ENCODE data around the gene EN2.
"Not testable (repeated sequence)": the region's sequence is repeated elsewhere in the genome, so short reads cannot be mapped to it uniquely, and the experiment has no call there.

EN2 gene

DNA sequence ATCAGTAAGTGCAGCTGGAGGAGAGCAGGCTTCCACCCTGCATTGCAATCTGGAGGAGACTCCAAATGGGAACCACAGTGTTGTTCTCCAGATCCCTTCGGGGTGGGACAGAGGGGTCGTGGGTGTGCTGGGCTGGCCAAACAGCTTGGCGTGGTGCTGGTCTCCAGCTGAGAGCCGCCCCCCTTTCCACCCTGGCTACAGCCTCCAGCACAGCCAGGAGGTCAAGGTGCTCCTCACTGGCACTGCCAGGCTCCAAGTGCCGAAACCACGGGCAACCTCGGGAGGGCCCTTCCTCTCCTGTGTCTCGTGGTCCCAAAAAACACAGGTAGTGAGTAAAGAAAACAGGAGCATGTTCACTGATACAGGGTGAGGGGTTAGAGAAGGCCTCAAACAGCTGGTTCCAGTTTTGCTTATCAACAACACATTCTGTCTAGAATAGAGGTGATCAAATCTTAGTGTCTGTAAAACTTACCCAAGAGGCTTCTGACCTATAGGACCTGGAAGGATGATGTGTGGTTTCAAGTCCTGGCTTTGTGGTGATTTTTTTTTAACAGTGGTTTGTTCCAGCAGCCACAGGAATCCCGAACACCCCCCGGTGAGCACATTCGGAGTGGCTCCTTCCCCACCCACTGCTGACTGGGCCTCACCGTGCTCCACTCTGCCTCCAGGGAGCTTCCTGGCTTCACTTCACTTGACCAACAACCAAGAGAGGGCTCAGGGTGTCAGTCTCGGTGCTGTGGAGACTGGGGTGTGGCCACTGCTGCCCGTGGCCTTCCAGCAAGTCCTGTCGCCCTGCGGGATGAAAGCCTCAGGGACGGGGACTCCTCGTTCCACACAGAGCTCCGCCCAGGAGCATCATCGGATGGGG lies 31.2 kb upstream of the EN2 start:
- DNase-seq (ENCODE audit: low spot score): no peak

DNA sequence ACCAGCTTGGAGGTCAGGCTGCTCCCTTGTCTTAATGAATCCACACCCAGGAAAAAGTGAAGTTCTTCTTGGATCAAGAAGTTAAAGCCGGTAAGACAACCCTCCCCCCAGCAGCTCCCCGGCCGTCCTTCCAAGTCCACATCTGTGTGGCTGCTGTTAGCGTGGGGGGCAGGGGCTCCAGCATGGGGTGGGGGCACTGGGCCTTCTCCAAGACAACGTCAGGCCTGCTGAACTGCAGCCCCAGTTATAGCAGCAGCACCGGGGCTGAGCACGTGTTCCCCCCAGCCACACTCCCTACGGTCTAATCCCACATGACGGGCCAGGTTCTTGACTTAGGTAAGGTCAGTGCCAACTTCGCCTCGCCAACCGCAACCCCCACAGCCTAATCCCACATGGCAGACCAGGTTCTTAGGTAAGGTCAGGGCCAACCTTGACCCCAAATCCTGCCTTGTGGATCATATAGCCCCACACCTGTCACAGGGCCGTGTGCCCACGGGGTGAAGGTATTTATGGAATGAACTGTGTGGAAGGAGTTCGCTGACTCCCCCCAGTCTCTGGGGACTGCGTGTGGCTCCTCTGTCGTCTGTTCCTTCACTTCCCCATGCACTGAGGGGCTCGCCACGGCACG lies 30.4 kb upstream of the EN2 start:
- no peak for DNase-seq (ENCODE audit: low spot score)

DNA sequence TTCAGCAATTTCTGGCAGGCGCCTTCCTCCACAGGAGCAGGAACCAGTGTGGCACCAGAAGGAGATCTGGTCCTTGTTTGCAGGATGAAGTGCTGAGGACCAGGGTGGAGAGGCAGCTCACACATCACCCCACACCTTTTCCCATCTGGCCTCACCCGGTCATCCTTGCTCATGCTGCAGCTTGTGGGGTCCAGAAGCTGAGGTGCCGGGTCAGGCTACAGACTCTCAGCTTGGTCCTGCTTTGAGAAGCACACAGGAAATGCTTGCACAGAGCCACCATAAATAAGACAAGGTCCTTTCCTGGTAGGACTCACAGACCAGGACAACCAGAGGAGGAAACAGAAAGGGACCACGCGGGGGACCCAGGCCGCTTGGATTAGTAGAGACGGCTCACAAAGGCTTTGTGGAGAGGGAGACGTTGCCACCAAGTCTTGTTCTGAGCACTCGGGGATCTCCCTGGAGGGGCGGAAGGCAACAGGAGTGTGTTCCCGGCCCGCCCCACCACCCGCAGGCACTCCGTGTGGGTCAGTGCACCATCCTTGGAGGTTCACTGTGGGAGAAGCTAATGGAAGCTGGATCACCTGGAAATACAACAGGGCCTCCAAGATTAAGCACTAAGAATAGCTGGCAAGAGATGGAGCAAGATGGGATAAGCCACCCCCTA lies 29.6 kb upstream of the EN2 start:
- DNase-seq (ENCODE audit: low spot score): no peak

DNA sequence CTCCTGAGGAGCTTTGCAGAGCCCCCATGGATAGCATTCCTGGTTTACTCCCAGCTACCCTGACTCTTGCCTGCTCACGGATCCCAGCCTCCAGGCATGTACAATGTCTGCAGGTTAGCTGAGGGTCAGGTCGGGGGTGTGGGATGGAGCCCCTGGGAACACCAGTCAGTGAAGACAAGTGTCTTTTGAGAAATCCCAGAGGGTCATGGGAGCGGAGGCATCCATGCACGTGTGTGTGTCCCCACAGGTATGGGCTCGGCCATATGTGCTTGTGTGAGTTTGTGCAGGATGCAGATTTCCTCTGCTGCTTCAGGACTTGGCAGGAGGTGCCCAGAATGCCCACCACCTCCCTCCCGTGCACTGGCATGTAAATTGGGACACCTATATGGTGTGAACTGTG lies 28.3 kb upstream of the EN2 start:
- no peak for DNase-seq (ENCODE audit: low spot score)

DNA sequence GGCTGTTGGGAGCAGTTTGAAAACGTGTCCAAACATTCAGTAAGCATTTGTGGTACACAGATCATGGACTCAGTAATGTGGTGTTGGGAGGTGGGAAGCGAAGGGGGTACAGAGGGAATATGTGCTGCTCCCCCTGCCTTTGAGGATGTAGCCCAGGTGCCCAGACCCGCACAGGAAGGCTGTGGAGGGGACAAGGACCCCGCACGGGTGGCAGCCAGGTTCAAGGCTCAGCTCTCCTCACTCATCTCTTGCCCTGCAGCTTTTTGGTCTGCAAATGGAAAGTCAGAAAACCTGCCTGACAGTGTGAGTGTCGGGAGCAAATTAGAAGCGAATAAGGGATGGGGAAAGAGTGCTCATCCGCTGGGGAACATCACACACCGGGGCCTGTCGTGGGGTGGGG lies 27.3 kb upstream of the EN2 start:
- no peak for DNase-seq (ENCODE audit: low spot score)

DNA sequence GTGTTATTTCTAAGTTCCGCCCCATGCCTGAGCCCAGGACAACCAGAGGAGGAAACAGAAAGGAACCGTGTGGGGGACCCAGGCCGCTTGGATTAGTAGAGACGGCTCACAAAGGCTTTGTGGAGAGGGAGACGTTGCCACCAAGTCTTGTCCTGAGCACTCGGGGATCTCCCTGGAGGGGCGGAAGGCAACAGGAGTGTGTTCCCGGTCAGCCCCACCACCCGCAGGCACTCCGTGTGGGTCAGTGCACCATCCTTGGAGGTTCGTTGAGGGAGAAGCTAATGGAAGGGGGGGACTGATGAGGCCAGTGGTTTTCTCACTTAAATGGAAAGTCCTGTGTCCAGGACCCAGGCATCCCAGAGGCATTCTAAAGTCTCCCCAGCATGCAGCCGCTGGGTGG lies 26.7 kb upstream of the EN2 start:
- no peak for DNase-seq (ENCODE audit: low spot score)

DNA sequence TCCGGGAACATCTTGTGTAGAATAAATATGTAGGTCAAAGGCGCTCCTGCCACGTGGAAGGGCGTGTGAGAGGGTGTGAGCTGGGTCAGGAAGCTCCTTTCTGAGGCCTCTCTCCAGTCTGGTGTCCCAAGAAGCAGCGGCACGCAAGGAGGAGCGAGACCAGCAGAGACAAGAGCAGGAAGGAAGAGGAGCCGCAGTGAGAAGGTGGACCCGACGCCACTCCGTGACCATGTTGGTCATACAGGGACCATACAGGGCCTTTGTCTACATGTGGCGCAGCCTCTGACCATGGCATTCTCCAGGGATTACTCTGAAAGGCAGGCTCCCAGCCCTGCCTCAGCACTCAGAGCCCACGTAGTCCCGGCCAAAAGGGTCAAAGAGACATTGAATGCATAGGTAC lies 26.2 kb upstream of the EN2 start:
- DNase-seq (ENCODE audit: low spot score): no peak

DNA sequence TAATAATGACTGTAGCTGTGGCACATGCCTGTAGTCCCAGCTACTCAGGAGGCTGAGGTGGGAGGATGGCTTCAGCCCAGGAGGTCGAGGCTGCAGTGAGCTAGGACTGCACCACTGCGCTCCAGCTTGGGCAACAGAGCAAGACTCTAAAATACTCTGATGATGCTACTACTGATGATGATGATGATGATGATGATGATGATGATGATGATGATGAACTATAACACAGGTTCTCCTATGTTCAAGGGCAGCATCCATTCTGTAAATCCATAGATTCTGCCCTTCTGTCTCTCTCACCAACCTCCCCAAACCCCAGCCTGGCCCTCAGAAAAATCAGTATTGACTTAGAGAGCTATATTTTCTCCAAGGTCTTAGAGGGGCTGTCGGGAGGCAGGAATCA lies 22.8 kb upstream of the EN2 start:
- no peak for DNase-seq (ENCODE audit: low spot score)

DNA sequence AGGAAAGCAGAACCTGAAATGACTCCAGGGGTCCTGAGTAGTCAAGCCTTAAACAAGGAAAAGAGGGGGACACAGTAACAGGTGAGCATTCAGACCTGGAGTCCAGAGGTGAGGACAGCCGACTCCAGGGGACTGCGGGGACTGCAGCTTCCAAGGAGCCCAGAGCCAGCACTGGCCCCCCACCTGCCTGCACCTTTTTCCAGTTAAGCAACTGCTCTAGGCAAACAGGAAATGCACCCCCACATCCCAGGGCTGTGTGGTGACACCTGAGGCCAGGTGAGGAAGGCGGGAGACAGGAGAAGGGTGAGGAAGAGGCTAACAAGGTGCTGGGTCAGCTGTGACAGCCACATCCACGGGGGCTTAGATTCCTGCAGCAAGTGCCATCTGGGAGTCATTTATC lies 20.1 kb upstream of the EN2 start:
- no peak for DNase-seq (ENCODE audit: low spot score)

DNA sequence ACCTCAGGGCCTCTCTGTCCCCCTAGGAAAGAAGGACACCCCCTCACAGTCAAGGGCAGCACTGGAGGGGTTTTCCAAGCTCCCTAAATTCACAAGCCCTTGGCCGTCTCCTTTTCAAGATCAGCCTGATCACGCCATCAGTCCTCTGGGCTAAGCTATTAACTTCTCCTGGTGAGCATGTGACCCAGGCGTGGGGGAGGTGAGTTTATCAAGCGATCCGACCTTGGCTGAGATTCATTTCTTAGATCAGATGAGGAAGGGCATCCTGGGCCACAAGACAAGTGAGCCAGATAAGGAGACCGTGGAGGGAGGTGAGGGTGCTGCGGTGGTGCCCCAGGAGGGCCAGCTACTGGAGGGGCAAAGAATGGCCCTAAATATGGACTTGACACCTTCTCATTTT lies 19.2 kb upstream of the EN2 start:
- no peak for DNase-seq (ENCODE audit: low spot score)

DNA sequence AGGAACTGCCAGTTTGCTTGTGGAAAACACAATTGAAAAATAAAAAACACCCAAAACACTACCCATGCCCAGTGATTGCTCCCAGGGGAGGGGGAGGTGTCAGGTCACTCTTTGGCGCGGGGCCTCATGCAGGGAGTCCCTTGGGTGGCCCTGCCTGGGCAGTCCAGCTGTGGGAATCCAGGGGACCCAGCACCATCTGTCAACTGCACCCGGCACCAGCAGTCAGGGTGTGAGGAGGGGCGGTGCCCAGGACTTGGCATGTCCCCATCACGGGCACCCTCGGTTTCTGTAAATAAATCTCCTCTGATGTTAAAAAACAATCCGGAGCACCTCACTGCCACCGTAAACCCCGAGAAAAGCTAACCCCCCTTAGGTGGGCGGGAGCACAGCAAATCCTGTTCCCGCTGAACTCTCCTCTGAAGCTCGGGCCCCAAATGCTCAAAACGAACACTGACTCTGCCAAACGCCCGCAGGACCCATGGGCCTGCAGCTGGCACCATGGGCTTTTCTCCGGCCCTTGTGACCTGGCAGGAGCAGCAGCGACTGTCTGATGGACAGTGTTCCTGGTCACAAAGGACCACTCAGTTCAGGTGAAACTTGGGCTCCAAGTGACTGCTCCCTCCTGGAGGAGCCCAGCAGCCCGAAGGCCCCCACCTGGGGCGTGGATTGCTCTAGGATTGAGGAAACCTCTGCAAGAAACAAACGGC lies 18.5 kb upstream of the EN2 start:
- no peak for DNase-seq (ENCODE audit: low spot score)

DNA sequence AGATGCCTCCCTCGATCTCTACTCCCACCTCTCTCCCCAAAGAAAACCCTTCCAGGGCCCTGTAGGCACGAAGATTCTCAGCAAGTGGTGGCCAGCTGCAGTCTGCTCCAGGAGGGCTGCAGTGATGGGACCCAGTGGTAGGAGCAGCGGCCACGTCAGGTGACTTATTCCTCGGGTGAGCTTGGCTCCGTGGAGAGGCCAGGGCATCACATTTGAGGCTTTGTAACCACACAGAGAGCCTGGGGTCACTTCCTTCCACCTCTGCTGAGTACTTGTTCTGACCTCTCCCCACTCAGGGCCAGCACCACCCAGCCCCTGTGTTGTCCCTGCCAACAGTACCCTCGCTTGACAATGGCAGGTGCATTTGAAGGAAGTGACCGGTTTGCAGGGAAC lies 17.9 kb upstream of the EN2 start:
- DNase-seq (ENCODE audit: low spot score): no peak

DNA sequence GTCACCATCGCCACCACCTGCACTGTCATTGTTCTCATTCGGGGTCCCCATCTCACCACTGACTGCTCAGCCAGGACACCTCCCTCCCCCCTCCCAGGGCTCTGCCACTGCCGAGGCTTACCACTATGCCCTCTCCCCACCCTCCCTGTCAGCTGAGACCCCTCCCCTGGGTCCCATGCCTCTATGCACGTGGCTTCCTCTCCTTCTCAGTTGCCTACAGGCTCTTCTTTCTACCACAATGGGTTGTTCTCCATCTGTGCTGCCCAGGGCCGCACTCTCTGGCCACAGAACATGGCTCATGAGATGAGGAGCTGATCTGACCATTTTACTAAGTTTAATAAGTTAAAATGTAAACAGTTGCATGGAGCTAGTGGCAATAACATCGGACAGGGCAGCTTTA lies 16.1 kb upstream of the EN2 start:
- DNase-seq (ENCODE audit: low spot score): no peak

DNA sequence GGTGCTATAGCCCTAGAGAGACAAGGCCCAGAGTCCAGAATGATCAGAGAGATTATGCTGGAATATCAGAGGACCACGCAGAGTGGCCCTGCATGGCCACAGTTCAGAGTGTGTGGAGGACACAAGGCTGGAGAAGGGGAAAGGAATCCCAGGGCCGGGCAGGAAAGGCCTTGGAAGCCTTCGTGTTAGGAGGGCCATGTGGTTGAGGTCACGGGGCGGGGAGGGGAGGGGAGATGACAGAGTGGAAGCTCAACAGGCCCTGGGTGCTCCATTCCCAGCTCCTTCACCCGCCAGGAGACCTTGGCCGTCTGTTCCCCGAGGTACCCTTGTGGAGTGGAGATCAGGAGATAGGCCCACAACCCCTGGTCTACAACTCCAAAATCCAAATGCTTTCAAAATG lies 13.2 kb upstream of the EN2 start:
- no peak for DNase-seq (ENCODE audit: low spot score)

DNA sequence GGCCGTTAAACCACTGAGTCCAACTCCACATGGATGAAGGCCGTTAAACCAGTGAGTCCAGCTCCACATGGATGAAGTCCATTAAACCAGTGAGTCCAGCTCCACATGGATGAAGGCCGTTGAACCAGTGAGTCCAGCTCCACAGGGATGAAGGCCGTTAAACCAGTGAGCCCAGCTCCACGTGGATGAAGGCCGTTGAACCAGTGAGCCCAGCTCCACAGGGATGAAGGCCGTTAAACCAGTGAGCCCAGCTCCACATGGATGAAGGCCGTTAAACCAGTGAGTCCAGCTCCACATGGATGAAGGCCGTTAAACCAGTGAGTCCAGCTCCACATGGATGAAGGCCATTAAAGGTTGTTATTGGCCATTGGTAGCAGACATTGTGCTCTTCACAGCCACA lies 12.3 kb upstream of the EN2 start:
- not testable (repeated sequence) for DNase-seq (ENCODE audit: low spot score)

DNA sequence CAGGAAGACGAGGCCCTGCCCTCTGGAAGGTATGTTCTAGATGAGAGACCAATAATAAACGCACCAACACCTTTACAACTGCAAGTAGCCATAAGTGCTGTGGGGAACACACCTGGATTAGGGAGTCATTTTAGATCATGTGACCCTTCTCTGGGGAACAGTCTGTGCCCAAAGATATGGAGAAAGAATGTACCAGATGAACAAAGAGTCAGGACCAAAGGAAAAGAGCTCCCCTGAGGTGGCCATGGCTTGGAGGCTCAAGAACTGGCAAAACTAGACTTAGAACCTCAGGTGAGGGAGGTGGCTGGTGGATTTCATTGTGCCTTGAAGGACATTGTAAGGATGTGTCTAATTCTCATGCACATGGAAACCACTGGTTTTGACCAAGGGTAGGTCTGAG lies 10.3 kb upstream of the EN2 start:
- DNase-seq (ENCODE audit: low spot score): no peak

DNA sequence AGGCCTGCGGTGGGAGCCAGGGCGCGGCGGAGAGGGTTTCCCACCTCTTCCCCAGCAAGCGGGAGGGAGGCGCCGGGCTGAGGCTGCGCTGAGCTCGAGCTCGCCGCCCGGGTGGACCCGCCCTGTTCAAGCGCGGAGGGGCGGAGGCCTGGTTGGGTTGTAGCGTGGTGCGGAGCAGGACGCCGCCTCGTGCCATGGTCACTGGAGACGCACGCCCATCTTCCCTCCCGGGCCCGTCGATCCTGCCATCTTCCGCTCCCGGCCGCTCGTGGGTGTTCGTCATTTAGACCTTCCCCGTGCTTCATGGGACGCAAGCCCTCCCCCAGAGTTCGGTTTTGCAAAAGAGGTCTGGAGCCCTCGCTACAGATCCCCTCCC lies 9.3 kb upstream of the EN2 start:
- no peak for DNase-seq (ENCODE audit: low spot score)

DNA sequence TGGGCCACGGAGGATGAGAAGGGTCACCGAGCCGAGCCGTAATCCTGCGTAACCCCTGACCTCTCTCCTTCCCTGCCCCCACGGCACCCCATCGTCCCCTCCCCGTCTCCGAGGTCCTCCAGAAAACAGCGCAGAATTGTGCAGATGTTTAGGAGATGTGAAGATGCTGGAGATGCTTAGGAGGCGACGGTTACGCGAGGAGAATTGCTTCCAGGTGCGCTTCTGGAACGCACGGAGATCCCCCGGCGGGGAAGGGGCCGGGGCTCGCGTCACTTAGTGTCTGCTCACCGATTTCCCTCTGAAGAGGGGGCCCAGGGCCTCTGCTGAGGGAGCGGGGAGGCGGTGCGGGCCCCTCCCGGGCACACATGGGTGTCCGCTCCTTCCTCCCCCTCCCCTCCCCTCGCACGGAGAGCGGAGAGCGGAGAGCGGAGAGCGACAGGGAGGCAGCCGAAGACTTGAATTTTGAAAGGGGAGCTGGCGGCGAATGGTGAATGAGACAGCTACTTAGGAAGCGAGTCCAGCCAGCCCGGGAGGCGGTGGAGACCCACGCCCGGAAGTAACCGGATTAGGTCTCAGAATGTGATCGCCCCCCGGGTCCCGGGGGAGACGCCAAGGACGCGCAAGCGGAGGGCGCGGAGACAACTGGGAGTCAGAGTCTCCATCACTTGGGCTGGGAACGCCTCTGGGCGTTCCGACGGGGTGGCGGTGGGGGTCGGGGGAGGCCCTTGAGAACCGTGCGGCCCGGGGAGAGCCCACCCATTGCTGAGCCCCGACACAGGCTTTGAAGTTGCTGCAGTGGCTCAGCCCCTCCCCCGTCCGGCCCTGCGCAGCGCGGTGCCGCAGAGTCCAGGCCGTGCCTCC lies 8.7 kb upstream of the EN2 start:
- DNase-seq (ENCODE audit: low spot score): no peak

DNA sequence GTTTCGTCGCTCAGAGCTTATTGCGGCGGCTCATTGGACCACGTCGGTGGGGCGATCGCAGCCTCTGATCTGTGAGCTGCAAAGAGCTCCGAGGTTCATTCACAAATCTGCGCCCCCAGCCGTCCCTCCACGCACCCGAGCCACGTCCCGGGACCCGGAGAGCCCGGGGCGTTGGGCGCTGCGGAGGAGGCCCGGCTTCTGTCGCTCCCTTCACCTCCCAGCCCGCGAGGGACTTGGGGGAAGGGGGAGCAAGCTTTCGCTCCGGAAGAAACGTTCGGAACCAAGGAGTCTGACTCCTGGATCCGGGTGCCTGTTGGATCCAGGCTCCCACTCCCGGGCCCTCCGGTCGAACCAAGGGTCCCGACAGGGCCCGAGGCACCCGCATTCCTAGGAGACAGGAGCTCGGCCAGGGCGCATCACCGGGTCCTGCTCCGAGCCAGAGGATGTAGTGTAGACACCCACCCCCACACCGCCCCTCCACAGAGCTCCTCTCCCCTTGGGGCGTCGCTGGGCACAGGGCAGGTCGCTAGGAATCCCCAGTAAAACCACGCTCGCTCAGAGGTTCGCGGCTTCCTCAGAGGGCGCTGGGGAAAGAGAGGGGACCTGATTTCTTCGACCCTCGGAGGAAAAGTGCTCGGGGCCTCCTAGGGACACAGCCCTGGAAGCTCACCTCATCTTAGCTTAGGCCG lies 7.9 kb upstream of the EN2 start:
- no peak for DNase-seq (ENCODE audit: low spot score)

DNA sequence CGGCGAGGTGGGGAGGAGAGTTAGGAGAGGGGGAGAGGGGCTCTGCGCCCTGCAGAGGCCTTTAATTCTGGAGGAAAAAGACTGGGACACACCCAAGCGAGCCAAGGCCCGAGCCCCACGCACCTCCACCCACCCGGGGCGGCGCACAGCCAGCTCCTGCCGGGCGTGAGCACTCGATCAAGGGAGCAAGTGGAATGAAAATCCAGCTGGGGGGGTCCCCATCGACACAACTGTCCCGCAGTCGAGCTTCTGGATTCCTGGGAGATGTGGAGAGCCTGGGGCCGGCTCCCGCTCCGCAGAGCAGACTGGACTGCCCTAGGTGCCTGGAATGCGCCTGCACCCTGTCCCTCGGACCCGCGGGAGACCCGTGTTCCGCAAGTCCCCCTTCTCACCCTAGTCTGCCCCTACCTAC lies 7.4 kb upstream of the EN2 start:
- DNase-seq (ENCODE audit: low spot score): no peak

All from pons (tissue), 1 donor.